ENCODE results near the gene BTBD9.
"Not testable (repeated sequence)": the region's sequence is repeated elsewhere in the genome, so short reads cannot be mapped to it uniquely, and the experiment has no call there.

The BTBD9 gene

DNA sequence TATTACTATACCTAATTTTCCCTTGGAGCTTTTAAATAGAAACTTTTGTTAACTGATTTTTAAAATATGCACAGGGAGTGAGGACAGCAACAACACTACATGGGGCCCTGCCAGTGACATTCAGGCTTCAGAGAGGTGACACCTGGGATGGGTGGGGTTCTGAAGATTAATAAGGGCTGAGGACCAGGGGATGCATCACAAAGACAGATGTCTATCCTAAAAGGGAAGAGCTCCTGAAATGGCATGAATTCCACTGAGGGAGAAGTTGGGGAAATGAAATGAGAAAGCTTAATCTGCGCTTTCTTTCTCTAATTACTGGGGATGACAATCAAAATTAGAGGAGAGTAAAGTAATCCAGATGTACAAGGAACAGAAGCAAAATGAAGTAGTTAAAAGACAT is 162.8 kb downstream of the BTBD9 start:
- DNase-seq: no peak

DNA sequence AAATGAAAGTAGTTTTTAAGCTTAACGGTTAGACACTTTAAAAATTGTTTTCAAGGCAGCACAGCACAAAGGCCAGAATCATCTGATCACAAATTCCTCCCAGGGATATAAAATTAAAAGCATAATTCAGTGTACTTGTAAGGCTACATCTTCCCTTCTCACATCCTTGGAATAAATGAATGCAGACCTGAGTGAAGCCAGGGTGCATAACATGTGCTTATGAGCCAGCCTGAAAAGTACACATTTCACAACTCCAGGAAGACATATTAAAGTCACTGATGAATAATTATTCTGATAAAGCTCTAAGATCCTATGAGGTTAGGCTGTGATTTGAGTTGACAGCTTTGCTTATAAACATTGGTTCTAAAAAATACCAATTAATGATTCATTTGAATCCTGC is 163.6 kb downstream of the BTBD9 start:
- no peak for DNase-seq

- DNase-seq: no peak
Observed at GRCh38 chr6:38470548-38470947, 169.2 kb downstream of the BTBD9 start.

GRCh38 chr6:38467566-38467965 is 172.2 kb downstream of the BTBD9 start:
- DNase-seq: no peak

DNA sequence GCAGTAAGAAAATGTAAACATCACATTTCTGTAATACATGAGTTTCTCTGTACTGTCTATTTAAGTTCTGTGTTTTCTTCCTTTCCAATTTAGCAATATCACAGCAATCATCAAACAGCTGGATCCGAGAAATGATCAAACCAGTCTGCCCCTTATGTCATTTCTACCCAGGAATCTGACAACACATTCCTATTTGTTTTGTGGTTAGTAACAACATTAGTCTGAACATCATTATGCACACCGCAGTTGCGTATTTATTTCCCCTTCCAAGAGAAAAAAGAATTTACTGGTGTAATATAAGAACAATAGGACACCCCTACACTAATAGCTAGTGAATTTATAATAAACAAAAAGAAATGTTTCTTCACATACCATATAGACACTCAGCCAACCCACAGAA is 179.5 kb downstream of the BTBD9 start:
- DNase-seq: no peak

GRCh38 chr6:38459291-38459690 is 180.4 kb downstream of the BTBD9 start:
- DNase-seq: no peak

GRCh38 chr6:38453861-38454260 is 185.9 kb downstream of the BTBD9 start:
- no peak for DNase-seq

GRCh38 chr6:38452816-38453660 is 186.7 kb downstream of the BTBD9 start:
- no peak for DNase-seq

DNA sequence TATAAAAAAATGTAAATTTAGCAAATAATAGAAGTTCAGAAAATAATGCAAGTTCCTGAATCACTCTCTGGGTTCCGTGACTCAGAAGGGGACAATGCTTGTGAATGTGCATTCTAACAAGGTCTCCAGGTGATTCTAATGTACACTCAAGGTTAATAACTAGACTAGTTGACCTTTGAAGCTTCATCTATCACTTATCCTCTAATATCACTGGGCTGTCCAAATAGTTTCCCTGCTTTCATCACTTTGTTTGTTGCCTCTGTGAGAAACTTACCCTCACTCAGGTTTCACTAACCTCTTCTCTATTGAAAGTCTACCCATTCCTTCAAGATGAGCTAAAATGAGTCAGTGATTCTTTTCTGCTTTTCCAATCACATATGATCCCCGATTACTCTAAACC is 189.0 kb downstream of the BTBD9 start:
- no peak for DNase-seq

DNA sequence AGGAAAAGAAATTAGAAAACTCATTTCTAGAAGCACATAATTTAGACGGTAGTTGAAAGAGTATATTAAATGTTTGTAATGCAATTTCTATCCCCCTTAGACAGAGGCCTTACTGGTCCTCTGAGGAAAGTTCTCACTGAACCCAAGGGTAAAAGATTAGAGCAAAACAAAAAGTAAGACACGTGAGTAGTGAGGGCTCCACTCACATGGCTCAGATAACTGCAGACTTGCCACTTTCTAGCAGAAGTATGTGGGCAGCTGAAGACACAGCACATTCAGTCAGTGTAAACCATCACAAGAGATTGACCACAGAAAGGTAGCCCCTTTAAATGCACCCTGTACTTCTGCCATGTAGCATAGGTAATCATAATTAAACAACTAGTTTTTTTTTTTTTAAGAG is 193.8 kb downstream of the BTBD9 start:
- DNase-seq: no peak

- DNase-seq: no peak
Observed at GRCh38 chr6:38445336-38445735, 194.4 kb downstream of the BTBD9 start.

DNA sequence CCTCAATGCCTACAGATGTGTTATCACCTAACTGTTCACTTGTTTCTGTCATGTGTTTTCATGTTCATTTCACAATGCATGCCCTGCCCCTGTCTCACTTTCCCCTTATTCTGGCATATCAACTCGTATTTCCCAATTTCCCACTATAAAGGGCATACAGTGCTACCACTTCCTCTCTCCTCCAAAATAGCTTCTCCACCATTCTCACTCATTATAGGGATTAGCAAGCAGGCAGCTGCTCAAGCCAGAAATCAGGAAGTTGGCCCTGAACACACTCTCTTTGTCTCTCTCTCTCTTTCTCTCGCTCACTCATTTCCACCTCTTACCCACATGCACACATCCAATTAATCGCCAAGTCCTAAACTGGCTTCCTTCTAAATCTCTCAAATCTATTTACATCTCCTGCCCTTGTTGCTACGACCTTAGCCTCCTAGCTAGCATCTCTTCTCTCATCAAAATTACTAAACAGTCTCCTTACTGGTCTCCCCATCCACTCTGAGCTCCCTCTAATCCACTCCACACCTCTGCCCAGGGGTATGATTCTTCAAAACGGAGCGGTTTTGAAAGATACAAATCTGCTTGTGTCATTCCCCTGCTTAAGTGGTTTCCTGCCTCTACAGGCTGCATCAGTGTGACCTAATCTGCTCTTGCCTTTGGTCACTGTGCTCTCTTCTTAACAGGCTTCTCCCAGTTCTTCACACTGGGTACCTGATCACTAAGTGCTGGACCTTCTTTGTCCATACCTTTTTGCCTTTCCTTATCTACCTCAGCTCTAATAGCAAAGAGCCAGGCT is 196.2 kb downstream of the BTBD9 start:
- no peak for DNase-seq

DNA sequence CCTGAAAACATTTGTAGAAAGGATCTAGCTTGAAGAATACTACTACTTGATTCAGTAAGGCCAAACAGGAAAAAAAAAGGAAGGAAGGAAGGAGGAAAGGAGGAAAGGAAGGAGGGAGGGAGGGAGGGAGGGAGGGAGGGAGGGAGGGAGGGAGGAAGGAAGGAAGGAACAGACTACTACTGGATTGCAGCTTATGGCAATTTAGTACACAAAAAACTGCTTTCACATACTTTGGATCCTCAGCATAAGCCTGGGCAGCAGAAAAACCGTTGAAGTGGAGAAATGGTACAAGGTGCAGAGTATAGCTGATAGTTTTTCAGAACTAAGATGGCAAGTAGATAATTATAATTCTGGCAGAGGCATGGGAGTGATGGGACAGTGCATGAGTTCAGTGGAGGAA is 201.6 kb downstream of the BTBD9 start:
- DNase-seq: no peak

DNA sequence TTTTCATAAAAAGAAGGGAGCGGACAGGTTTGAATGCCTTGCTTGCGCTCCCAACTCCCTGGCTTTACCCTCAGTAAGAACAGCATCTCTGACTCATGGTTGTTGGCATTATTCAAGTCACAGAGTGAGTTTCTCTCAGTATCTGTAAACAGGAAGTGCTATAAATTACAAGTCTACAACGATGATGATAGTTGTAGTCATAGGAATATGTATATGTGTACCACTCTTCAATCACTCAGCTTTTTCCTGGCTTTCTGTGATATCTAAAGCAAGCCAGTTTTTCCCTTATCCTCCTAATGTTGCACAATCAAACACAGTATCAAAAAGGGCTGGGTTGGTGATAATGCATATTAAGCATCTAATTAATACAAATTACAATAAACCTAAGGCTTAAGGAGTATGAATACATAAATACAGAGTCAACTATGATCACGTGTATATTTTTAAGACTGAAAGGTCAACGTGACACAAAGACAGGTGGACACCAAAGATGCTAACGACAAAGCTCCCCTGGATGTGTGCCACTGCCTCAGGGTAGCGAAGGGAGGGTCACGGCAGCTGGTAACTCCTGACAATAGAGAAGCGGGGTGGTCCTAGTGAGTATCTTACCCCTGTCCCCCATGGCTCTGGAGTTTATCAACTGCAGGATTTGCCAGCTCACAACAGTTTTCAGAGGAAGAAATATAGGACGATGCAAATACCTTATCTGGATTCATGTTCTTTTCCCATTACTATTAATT is 202.8 kb downstream of the BTBD9 start:
- no peak for DNase-seq

- no peak for DNase-seq
Observed at GRCh38 chr6:38435330-38435729, 204.4 kb downstream of the BTBD9 start.

DNA sequence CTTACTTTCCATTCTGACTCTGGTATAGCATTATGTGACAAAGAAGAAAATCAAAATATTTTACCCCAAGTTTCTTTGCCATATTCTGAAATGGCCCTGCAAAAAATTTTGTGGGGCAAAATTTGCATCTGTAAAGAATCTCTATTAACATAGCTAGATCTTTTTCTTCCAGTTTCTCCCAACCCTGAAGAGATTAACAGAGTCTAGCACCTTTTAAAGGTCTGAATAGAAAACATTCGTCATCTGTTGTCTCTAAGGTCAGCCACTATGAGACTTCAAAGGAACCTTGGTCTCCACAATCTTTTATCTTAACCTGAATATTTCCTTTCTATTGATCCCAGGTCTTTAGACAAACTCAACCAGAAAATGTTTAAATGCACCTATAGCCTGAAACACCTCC is 205.7 kb downstream of the BTBD9 start:
- DNase-seq: no peak

GRCh38 chr6:38432479-38432878 is 207.2 kb downstream of the BTBD9 start:
- DNase-seq: no peak

DNA sequence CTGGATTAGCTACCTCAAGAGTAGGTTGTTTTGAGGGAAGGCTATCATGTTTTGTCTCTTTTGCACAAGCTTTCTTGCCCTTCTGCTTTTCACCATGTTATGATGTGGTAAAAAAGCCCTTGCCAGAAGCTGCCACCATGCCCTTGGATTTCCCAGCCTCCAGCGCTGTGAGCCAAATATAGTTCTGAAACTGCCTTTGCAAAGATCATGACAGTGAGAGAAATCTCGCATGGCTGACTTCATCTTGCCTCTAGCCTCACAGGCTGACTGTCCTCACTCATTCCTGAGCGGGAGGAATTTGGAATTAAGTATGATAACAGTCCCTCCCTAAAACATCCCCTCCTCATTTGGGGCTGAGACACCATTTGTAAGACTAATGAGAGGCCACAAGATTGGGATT is 207.7 kb downstream of the BTBD9 start:
- no peak for DNase-seq

DNA sequence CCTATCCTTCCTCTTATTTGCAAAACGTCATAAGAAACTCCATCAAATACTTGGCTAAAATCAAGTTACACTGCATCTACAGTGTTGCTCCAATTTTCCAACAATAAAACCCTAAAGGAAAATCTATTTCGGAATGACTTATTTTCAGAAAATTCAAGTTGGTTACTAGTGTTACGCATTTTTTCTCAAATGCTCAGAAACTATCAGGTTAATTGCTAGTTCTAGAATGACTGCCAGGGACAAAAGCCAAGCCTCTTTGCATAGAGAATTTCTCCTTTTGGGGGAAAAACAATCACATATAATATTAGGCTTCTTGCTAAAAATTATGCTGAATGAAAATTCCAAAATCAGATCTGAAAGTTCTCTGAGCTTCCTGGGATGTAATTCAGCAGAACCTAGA is 210.2 kb downstream of the BTBD9 start:
- no peak for DNase-seq

GRCh38 chr6:38427492-38428210 is 212.1 kb downstream of the BTBD9 start:
- no peak for DNase-seq

DNA sequence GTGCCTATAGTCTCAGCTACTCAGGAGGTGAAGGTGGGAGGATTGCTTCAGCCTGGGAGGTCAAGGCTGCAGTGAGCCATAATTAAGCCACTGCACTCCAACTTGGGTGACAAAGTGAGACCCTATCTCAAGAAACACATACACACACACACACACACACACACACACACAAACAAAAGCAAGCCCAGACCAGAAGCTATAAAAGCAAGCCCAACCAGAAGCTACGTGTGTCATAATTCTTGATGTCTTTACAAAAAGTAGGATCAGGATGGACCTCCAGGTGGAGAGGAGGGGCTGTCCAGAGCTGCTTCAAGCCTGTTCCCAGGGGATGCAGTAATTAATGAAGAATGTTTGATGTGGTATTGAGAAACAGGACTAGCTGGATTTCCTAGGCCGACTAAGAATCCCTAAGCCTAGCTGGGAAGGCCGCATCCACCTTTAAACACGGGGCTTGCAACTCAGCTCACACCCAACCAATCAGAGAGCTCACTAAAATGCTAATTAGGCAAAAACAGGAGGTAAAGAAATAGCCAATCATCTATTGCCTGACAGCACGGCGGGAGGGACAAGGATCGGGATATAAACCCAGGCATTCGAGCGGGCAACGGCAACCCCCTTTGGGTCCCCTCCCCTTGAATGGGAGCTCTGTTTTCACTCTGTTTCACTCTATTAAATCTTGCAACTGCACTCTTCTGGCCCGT is 213.8 kb downstream of the BTBD9 start:
- not testable (repeated sequence) for DNase-seq

DNA sequence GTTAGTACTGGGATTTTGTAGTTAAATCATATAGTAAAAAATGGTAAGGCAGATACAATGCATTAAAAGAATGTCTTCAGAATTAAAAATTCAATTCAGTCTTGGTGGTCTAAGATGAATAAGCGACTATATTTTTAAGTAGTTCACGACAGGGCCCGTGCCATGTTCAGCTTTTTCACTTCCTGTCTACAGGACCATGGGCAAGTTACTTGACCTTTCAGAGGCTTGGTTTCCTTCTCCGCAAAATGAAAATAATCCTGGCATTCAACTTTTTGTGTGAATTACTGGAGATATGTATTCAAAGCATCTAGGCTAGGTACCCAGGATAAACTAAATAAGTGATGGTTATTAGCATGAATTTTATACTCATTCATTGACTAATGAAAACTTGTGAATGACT is 216.0 kb downstream of the BTBD9 start:
- no peak for DNase-seq

All from NCI-H187 (cell line).